Retina (tissue), 1 donor: Measurements from ENCODE around the gene LDLRAD4.

Experiments
- DNase-seq: peaks from one replicate; pipeline ENCODE4 v3.0.0-alpha.2; 2016

Gene LDLRAD4

DNA sequence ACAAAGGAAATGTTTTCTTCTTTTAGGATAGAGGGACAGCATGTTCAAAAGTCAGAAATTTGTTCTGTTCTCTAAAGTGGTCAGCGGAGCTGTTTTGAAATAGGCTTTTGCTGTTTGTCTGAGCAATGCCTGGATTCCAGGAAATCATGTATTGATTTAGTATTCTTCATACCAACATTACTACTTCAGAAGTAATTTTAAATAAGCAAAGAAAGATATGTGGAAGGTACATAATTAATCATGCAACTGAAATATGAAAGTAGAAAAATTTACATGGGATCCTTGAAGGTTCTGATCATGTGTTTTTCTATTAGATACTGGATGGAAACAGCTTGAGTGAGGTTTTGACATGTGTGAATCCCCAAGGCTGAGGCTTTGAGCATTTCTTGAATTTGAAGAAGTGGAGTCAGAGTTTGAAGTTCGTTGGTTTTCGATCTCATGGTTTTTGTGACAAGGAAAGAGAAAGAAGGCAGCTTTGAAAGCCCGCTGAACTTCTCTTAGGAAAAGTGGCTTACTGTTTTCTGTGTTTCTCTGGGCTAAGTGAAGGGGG lies 220.0 kb downstream of the LDLRAD4 start:
- DNase-seq, result no peak

DNA sequence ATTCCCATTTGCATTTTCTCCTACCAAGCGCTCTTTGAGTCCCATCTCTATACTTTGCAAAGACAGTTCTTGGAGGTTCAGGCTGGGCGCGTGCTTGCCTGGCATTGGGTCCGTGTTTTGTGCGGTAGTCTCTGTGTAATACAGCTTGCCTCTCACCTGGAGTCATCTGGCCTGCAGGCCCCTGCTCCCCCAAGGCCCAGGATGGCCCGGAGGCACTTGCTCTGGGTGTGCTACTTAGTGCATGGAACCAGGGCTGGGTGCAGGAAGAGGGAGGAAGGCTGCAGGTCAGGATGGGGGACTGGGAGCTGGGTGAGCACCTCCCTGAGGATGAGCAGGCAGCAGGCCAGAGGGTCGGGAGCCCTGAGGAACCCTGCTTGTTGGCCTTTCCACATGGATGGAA lies 220.9 kb downstream of the LDLRAD4 start:
- no peak for DNase-seq

DNA sequence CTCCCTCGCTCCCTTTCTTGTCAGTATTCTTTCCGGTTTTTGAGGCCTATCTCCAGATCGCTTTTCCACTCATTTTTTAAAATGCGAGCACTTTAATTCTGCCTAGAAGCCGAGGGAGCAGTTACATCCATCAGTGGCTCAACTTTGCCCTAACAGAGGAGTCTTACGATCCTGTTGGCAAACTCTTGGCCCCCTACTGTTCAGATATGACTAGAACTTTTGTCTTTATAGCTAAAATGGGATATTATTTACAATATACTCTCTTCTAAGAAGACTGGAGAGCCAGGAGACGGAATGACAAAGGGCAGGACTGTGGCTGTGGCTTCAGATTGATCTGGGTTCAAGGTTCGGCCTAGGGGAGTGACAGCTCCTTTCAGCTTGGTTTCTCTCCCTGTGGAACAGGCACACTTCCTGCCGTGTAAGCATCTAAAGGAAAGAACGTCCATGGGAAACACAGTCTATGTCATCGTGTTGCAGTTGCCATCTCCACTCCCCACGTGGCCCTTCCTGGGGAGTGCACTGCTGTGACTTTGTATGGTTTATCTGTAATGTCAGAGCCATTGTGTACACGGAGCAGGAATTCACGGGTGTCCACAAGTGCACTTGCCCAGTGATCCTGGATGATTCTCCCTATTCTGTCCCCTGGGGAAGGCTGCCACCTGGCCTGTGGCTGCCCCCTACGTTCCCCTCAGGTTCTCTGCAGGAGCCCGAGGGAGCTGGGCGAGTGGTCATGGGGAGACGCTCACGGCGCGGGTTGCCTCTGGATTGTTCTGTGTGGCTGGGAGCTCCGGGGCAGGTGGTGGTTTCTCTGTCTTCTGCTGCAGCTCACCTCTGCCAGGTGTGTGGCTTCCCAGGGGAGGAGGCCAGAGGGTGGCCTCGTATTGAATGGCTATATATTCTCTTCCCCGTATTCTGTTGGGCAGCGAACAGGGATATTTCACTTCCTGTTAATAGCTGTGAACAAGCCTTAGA lies 222.0 kb downstream of the LDLRAD4 start:
- no peak for DNase-seq

DNA sequence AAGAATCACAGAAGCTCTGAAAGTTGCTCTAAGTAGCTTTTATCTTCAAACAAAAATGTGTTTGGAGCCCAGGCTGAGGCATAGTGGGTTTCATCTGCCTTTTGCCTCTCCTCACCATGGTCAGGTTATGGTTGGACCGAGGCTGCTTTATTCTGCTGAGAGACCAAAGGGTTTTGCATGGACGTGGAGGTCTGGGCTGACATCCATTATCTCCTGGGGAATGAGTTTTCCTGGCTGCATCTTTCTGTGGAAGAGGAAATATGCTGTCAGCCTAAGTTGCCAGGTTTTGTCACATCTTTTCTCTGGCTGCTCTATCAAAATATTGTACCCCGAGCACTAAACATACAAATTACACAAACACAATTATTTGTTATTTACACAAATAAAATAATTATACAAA lies 223.2 kb downstream of the LDLRAD4 start:
- DNase-seq, result no peak

DNA sequence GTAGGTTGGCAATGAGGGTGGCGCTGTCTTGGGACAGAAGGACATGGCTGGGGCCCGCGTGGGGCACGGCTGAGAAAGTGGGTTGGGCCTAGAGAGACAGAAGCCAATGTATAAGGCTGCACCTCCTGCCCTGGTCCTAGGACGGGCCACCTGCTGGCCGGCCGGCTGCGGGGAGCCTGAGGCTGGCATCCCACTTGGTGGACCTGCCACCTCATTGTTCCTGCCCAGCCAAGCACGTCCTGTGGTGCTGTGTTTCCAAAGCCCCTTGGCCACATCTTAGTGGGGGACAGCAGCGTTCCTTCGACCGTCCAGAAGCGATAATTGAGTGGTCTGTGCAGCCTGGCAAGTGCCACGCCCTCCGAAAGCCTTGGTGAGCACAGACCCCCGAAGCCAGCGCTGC lies 223.9 kb downstream of the LDLRAD4 start:
- DNase-seq, result no peak

DNA sequence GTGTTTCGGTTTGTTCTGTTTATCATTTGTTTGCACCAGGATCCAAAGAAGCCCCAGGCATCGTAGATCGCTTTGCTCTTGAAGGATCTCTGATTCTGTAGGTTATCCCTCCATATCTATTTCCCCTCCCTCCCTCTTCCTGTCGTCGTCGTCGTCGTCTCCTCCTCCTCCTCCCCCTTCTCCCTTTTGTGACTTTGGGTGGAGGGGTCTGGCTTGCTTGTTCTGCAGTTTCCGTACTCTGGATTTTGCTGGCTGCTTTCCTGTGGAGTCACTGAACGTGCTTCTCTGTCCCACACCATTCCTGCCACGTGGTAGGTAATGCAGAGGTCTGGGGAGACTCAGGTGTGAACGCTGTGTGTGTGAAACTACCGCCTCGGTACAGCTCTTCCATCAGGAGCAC lies 225.0 kb downstream of the LDLRAD4 start:
- DNase-seq, result no peak

DNA sequence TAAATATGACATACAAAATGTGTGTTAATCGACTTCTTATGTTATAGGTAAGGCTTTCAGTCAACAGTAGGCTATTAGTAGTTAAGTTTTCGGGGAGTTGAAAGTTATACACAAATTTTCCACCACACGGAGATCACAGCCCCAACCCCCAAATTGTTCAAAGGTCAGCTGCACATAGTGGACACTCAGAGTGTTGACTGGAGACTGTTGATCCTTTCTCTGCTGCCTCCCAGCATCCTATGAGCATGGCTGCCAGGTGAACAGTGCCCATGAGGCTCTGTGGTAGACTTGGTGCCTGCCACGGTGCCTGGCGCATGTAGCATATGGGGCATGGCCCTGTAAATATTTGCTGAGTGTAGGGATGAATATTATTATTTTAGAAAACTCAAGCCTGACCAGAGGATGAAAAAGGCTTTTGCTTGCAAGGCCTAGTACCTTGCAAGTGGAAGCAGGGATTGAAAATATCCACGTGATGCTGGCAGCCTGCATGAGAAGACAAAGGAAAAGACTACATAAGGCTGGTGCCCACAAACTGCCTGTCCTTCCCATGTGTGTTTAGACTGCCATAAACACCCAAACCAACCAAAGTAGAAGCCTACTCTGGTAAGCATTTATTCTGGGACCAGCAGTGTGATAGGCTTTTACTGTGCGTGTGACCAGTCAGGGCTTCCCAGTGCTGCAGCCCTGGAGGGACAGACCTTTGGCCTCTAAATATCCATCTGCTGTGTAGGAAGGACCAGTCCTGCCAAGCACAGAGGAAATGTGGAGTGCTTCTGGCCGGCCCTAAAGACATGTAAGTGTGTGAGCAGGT lies 226.1 kb downstream of the LDLRAD4 start:
- DNase-seq, result no peak

DNA sequence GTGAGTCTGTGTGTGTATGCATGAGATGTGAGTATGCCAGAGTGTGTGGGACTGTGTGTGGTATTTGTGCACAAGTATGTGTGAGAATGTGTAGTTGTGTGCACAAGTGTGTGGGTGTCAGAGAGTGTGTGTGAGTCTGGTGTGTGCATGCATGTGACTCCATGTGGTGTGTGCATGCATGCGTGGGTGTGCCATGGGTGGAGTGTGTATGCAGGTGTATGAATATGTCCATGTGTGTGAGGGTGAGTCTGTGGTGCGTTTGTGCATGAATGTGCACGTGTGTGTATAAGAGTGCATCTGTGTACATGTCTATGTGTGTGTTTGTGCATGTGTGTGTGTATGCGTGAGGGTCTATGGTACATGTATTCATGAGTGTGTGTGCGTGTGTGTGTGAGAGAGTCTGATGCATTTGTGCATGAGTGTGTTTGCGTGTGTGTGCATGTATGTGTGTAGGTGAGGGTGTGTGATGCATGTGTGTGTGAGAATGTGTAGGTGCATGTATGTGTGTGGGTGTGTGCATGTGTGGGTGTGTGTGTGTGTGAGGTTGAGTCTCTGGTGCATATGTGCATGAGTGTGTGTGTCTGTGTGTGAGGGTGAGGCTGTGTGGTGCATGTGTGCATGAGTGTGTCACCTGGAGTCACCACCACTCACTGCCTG lies 226.8 kb downstream of the LDLRAD4 start:
- no peak for DNase-seq

DNA sequence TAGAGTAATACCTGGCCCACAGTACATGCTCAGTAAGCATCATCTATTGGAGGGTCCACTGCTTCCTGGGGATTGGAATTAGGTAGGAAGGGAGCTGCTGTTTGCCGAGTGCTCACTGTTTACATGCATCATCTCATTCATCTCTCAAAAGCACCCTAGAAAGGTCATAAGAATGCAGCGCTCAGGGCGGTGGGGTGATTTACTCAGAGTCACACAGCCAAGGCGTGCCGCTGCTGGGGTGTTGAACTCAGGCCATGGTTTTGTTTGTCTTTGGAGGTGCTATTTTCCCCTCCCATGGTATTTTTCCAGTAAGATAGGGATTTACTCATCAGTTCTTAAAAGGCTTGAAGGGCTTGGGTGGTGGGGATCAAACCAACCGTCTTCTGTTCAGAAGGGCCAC lies 227.5 kb downstream of the LDLRAD4 start:
- DNase-seq, result no peak

DNA sequence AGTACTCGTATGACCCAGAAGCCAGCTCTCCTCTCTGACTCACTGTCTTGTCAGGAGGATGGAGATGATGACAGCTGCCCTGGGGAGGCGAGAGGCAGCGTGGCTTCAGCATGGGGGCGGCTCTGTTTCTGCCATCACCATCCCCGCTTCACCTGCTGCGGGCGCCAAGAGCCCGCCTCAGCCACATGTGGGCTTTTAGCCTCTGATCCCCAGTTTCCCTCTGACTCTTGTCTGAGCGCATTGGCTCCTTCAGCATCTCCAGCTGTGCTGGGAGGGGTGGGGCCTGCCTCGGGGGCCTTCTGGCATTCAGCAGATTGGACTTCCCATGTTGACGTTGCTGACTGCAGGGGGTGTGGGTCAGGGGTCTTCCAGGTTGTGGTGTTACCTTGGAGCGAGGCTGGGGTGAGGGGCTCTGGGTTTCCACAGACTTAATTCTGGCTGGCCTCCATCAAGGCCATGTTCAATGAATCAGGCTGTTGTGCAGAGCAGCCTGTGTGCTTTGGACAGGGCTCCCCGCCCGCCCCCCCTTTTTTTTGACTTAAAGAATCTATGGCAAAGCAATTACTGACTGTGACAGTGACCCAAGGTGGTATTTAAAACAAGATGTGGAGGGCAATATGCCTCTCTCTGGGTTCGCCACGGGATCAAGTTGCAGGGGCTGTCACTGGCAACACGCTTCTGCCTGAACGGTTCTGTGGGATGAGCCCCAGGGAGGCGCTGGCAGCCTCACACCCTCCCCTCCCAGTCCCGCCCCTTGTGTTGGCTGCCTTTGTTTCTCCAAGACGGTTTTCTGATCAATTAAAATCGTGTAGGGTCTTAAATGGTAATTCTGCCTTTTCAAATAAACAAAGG lies 228.3 kb downstream of the LDLRAD4 start:
- DNase-seq, result peak; percentile 79

DNA sequence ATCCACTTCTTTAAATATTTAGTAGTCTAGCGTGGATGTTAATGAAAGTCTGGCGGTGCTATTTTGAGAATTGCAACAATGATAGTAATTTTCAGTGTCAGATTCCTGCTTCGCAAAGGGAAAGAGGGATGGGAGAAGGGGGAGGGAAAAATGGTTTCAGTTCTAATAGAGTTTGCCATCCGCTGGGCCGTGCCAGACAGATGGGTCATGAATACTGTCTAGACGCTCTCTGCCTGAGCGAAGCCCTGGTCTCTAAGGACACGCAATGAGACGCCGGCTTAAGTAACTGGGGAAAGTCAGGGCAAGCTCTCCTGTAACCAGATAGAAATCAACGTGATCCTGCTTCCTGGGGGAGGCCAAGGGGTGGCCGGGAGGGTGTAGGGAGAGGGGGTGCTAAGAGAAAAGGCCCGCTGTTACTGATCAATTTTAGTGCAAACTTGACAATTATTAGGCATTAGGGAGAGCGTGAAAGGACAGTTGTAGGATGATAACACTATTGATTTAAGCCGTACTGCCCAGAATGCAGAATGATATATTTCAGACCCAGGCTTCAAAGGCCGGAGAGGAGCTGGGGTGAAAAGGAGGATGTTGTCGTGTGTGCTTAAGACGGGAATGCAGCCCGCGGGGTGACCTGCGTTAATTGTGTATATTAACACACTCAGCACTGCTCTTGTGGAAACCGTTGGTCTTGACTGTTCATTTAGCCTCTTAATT lies 229.2 kb downstream of the LDLRAD4 start:
- peak; percentile 89 for DNase-seq

DNA sequence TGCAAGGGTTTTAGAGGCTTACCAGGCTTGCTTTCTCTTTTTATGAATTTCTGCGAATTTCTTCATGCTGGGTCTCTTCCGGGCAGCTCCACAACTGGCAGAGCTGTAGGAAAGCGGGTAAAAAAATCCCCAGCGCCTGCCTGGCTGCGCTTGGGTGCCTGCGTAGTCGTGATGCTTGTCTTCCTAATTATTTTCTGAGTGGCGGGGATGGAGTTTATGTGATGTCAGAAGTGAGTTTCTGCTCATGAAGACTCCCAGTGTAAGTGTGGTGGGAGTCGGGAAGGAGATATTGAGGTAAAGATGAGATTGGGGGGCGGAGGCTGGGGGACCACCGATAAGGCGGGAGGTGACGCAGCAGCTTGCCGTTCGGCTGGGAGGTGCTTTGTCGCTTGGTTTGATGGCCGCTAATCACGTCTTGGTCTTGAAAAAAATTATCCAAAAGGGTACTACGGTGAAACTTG lies 229.8 kb downstream of the LDLRAD4 start:
- no peak for DNase-seq

DNA sequence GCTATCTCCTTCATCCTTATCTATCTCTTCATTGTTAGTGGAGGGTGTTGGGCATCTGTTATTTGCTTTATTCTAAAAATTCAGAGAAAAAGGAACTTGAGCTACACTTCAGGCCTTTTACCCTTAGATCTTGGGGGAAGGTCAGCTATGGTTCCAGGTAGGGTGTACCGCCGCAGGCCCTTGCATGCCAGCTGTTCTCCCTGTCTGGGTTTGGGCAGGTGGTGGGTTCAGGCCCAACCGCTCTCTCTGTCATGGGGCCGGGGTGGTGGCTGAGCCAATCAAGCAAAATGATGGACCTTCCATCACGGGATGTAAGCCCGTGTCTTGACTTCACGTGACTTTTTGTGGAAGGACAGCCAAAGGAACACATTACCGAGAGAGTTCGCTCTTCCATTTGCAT lies 231.1 kb downstream of the LDLRAD4 start:
- DNase-seq, result no peak

DNA sequence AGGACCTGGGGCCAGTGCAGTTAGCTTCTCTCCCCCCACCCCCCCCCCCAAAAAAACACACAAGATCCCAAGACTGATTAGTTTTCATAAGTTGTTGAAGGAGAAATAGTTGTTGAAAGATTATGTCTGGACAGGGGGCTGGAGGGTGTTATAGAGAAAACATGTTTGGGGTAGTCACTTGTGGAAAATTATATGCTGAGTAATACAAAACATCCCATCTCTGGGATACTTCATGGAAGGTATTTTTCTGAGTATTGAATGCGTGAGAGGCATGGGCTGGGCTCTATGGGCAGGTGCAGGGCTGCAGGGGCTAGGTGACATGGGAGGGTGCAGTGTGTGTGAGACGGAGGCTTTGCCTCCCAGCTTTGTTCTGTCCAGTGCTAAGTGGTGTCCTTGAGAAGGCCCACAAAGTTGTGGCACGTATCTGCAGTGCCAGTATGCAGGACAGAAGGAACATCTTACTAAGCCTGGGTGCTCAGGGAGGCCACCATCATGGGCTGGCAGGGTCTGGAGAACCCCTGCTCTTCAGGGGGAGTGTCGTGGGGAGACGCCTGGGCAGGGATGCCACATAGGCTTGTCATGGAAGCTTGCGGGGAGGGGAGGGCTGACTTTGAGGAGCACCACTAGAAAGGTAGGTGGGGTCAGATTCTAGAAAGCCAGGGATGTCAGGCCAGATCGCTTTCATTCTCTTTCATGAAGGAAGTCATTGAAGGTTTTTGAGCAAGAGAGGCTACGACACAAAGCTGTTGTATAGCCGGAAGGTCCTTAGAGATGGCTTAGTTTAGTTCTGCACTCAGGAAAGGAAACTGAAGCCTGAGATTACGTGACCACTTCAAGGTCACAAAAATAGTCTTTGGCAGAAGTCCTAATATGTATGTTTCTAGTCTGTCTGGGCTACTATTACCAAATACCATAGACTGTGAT lies 232.0 kb downstream of the LDLRAD4 start:
- DNase-seq, result no peak

DNA sequence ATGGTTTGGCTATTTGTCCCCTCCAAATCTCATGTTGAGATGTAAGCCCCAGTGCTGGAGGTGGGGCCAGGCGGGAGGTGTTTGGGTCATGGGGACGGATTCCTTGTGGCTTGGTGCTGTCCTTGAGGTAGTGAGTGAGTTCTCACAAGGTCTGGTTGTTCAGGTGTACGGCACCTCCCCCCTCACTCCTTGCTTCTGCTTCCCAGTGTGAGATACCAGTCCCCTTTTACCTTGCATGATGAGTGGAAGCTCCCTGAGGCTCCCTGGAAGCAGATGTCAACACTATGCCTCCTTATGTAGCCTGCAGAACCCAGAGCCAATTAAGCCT lies 232.6 kb downstream of the LDLRAD4 start:
- no peak for DNase-seq

DNA sequence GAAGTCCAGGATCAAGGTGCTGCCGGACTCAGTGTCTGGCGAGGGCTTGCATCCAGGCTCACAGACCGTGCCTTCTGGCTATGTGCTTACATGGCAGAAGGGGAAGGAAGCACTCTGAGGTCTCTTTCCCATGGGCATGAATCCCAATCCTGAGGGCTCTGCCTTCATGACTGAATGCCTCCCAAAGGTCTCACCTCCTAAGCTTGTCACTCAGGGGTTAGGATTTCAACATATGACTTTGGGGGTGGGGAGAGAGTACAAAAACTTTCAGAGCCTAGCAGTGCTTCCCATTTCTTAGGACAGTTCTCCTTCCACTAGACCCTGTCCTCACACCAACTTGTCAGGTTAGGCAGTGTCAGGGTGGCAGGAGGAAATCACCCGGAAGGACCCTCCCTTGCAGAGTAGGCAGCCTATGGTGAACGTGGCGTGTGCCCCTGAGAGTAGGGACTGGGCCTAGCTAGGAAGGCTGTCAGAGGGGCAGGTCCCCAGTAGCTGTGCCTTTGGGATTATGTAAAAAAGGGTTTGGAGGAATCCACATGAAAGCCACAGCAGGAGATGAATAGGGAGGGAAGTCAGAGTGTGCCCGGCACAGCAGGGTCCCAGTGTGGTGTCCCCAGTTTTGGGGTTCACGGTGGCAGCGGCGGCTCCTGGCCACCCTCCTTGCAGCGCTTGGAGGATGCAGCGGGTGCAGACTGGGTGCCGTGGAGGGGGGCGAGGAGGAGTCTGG lies 233.3 kb downstream of the LDLRAD4 start:
- DNase-seq, result no peak

DNA sequence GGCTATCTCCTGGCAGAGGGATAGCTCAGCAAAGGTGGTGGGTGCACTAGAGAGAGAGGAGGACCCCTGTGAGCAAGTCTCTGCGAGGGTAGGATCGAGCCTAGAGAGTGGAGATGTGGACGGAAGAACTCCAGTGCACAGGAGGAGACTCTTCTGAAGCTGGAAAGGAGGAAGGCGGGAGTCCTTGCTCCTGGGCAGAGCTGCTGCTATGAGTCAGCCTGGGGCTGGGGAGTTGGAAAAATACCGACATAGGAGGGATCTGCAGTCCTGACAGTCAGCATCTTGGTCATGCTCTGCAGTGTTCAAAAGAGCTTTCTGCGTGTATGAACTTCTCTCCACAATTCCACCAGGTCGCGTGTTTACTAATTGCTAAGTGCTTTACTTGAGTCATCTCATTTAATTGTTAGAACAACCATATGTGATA lies 233.8 kb downstream of the LDLRAD4 start:
- DNase-seq, result no peak

DNA sequence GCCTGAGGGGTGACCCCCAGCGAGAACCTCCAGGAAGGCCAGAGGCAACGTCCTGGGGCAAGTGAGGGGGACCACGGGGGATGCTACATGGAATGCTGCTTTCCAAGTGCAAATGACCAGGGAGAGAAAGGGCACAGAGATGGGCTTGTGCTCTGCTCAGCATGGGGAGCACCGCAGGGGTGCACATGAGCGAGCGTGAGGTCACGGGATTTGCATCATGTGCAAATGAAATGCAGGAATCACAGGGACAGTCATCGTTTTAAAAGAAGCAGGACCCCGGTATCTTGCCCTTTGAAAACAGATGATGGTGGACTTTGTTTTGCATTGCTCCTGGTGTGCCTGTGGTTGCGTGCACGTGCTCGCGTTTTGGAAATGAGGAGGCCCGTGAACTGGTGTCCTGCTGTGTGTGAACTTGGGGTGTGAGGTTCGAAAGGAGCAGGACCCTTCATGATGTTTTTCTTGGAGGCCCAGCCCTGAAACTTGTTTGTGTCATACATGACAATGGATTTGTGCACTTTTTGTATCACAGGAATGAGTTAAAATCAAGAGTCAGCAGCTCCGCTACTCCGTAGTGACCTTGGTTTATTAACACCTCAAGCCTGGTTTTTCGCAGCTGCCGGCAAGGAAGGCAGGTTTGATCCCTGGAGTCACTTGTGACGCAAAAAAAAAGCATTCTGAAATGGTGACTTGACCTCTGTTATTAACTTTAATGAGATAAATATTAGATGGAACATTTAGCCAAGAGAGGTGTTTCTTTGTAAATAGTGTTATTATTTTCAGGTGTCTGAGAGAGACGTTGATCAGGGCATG lies 234.5 kb downstream of the LDLRAD4 start:
- no peak for DNase-seq

DNA sequence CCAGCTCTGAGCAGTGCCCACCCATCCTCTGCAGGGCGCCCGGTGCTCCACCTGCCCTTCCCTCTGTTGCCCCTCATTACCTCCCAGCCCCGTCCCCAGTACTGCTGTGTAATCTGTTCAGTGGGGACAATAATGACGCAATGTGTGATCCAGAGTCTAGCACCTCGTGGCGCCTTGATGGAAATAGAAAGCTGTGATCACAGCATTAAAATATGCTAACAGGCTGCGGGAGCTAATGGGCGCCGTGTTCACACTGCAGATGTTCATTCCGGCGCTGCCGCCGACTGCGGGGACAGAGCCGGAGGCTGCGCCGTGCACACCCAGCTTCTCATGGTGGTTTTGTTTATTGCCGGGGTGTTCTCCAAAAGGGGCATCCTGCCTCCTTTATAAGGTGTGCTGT lies 235.2 kb downstream of the LDLRAD4 start:
- no peak for DNase-seq
